Stimulated activated CD4-positive, alpha-beta T cell treated with anti-CD3 and anti-CD28 coated beads, TNF-alpha, amount 100 ng/mL, for 4 hours (primary cell): ENCODE measurements around the gene COMMD1.
A peak's percentile ranks its signal among the peaks of the same experiment; 100 is the strongest.
"Not testable (repeated sequence)": the region's sequence is repeated elsewhere in the genome, so short reads cannot be mapped to it uniquely, and the experiment has no call there.

ENCODE experiments used
- DNase-seq, 3 experiments: peaks; one replicate each; pipeline ENCODE4 v3.0.0-alpha.2; 2020; ENCODE audit warnings: low read depth in 3 of 3

Gene COMMD1

GRCh38 chr2:61905372-61906185, at the start of gene COMMD1:
Gene COMMD1, plus strand, starts transcription at chr2:61905674. Its CDS starts 5 bp downstream, at chr2:61905679.
- peak; percentile 58 to 70 (median 68) for DNase-seq

GRCh38 chr2:61857224-61857623, 48.2 kb upstream of the COMMD1 start:
- no peak for DNase-seq

DNA sequence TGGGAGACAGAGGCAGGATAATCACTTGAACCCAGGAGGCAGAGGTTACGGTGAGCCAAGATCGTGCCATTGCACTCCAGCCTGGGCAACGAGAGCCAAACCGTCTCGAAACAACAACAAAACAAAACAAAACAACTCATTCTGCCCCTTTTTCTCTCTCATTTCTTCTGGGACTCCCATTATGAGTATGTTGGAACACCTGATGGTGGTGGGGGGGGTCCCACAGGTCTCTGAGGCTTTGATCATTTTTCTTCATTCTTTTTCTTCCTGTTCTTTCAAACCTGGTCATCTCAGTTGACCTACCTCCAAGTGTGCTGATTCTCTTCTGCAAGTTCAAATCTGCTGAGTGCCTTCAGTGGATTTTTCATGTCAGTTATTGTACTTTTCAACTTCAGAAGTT, 43.4 kb upstream of the COMMD1 start:
- DNase-seq = no peak

DNA sequence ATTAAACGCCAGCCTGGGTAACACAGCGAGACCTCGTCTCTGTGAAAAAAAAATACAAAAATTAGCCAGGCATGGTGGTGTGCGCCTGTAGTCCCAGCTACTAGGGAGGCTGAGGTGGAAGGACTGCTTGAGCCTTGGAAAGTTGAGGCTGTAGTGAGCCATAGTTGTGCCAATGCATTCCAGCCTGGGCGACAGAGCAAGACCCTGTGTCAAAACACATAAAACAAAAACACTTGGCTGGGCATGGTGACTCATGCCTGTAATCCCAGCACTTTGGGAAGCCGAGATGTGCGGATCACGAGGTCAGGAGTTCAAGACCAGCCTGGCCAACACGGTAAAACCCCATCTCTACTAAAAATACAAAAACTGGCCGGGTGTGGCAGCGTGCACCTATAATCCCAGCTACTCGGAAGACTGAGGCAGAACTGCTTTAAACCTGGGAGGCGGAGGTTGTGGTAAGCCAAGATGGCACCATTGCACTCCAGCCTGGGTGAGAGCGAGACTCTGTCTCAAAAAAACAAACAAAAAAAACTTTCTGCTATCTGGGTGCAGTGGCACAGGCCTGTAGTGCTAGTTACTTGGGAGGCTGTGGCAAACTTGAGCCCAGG, 38.9 kb upstream of the COMMD1 start:
- DNase-seq = not testable (repeated sequence)

GRCh38 chr2:61876400-61876799, 29.1 kb upstream of the COMMD1 start:
- no peak for DNase-seq

DNA sequence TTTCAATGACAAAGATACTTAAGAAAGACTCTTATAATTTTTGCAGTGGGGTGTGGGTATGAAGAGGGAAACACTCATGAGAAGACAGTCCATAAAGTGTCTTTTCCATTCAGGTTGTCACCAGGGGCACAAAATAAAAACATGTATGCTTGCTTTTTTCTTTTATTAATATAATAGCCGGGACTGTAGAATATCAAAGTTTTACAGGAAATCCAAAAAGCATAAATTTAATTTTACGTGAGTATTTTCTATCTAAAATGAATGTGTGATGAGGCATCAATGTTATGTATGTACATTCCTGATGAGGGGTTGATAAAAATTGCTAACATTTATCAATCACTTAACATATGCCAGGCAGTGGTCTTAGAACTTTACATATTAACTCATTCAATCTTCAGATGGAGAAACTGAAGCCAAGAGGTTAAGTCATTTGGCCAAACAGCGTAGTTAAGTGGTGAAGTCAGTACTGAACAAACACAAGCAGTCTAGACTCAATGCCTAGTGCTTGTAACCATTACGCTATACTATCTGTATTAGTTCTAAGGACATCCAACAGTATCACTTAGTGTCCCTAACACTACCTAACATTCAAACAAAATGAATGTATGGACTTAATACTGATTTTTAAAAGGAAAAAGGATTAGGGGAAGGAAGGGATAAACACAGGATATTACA, 27.8 kb upstream of the COMMD1 start:
- no peak for DNase-seq

GRCh38 chr2:61878761-61879160, 26.7 kb upstream of the COMMD1 start:
- no peak for DNase-seq

DNA sequence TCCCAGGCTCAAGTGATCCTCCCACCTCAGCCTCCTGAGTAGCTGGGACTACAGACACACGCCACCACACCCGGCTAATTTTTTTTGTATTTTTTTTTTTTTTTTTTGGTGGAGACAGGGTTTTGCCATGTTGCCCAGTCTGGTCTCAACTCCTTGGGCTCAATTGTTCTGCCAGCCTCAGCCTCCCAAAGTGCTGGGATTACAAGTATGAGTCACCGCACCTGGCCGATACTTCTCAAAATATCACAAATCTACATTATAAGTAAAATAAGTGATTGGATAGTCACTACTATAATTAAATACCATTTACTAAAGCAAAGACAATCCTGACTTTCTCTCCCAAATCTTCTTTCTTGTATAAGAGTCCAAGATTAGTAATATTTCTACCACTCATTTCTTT, 26.1 kb upstream of the COMMD1 start:
- not testable (repeated sequence) for DNase-seq

- DNase-seq = no peak
These were observed 22.6 kb upstream of the COMMD1 start for GRCh38 chr2:61882850-61883249.

DNA sequence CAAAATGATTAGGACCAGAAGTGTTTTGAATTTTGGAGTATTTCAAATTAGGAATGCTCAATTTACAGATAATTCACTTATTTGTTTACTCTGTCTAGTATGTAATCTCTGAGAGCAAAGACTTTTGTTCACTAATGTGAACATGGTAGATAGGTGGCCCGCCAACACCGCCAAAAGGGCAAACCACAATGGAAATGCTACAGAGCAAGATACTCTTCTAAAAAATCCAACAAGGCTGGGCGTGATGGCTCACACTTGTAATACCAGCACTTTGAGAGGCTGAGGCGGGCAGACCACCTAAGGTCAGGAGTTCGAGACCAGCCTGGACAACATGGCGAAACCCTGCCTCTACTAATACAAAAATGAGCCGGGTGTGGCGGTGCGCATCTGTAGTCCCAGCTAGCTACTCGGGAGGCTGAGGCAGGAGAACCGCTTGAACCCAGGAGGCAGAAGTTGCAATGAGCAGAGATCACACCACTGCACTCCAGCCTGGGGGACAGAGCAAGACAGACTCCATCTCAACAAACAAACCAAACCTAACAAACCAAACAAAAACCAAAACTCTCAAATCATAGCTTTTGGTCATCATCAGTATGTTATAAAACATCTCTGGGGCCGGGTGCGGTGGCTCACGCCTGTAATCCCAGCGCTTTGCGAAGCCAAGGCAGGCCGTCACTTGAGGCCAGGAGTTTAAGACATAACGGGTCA, 19.4 kb upstream of the COMMD1 start:
- no peak for DNase-seq

DNA sequence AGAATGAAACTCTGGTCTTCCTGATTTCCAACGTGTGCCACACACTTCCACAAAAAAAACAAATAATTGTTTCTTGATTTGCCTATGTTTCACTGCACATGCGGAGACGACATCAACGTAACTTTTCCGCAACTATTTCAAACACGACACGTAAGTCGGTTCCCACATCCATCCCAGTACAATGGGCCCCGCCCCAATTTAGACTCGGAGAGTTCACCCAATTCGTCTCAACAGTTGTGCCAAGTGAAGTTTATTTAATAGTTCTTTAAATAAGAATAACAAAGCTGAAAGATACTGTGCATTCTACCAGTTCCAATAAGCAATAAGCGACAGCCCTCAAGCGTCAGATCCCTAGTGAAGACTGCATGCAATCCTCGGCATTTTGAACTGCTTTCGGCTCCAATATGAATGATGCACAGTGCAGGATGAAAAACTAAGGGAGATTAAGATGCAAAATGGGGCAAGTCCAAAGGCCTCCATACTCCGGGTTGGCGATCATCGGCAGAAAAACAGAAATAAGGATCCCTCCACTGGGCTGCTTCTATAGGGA, 17.7 kb upstream of the COMMD1 start:
- DNase-seq = no peak

- DNase-seq = peak; percentile 77 to 91 (median 82)
These were observed 17.0 kb upstream of the COMMD1 start, which contains the start of gene CCT4 for GRCh38 chr2:61888267-61889055. Gene CCT4, minus strand, starts transcription at chr2:61888656. Its CDS starts 149 bp downstream, at chr2:61888507.

DNA sequence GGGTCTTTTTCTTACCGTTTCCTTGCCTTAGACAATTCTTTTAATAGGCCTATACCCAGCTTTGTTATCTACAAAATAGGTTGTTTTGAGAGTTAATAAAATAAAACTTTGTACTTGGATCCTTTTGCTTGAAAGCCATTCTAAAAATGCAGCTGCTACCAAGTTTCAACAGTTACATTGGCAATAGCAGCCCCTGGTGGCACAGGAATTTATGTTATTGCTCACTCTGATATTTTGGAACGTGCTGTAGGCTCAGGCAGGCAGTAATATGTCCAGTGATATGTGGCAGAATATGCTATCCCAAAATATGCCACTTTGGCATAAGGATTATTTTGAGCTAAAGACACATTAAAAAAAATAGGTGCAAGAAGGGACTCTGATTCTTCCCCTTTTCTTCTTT, 6.7 kb upstream of the COMMD1 start:
- DNase-seq = no peak

- DNase-seq = no peak
These were observed 5.2 kb upstream of the COMMD1 start for GRCh38 chr2:61900281-61900680.

DNA sequence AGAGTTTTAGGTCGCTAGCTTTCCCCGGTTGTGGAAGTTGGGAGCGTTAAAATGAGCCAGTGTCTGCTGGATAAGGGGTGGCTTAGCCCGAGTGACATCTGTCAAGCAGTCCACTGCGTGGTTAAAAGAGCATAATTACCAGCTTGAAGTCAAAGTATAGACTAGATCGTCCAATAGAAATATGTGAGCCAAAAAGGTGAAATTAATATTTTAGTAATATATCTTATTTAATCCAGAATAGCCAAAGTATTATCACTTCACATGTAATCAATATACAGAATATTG, 654 bp downstream of the COMMD1 start:
- DNase-seq = no peak

- no peak for DNase-seq
These were observed 3.6 kb downstream of the COMMD1 start for GRCh38 chr2:61909116-61909515.

GRCh38 chr2:61910603-61911002, 5.1 kb downstream of the COMMD1 start:
- no peak for DNase-seq

- no peak for DNase-seq
These were observed 6.0 kb downstream of the COMMD1 start for GRCh38 chr2:61911510-61911909.

DNA sequence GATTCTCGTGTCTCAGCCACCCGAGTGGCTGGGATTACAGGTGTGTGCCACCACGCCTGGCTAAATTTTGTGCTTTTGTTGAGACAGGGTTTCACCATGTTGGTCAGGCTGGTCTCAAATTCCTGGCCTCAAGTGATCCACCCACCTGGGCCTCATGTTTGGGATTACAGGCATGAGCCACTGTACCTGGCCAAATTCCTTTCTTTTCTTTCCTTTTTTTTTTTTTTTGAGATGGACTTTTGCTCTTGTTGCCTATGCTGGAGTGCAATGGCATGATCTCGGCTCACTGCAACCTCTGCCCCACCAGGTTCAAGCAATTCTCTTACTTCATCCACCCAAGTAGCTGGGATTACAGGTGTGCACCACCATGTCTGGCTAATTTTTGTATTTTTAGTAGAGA, 9.3 kb downstream of the COMMD1 start:
- not testable (repeated sequence) for DNase-seq

DNA sequence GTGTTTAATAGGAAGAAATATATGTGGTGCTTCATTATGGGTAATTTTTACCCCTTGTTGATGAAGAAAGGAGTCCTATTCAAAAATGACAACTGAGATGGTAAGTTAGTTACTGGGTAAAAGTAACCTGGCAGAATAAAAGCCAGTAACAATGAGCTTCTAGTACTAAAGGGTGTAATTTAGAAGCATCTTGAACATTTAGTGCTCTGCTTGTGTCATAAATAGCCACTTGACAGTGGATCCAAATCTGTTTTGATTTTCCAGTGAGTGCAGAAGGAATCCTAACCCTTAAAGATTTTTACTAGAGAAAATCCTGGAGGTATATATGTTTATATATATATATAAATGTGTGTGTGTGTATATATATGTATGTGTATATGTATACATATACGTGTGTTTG, 15.1 kb downstream of the COMMD1 start:
- DNase-seq = no peak

DNA sequence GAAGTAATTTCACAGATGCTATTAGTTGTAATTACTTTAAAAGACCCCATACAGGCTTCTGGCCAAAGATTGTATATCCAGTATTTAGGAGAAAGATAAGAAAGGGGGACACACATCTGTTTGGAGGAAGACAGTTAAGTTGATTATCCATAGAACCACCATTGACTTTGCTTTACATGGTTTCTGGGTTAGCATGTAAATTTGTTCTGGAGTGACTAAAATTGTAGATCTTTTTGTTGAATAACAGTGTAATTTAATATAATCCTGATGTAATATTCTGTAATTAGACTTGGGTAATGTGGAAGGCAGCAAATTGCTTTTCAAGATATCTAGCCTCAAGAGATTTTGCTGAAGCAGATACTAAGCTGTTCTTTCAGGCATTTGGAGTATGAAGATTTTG, 17.2 kb downstream of the COMMD1 start:
- DNase-seq = no peak
